Ascending aorta (tissue), 2 donors: Measurements from ENCODE around the gene NACC2. TPM values are rescaled to one million over a fixed set of nuclear protein-coding genes. Genes with fewer than 3 reads are reported as not detected.

Experiments used
- DNase-seq, 2 donors: peaks; one replicate each; pipeline ENCODE4 v3.0.0-alpha.2; 2019; ENCODE audit warnings: low spot score in 2 of 2
- H3K27ac ChIP-seq, 2 donors: fragments of 200-600 bp; sonication (generic); one replicate each; pipeline ENCODE4 v1.5.1; 2016 to 2017; ENCODE audit warnings: mild to moderate bottlenecking in 1 of 2
- H3K27me3 ChIP-seq: fragments of 200-600 bp; sonication (generic); one replicate; pipeline ENCODE4 v1.5.1; 2017
- H3K36me3 ChIP-seq, 2 donors: fragments of 200-600 bp; sonication (generic); one replicate each; pipeline ENCODE4 v1.5.1; 2016
- H3K4me1 ChIP-seq, 2 donors: fragments of 200-600 bp; sonication (generic); one replicate each; pipeline ENCODE4 v1.5.1; 2016 to 2017; ENCODE audit warnings: mild to moderate bottlenecking in 1 of 2
- H3K4me3 ChIP-seq, 2 donors: fragments of 200-600 bp; sonication (generic); one replicate each; pipeline ENCODE4 v1.5.1; 2016 to 2017; ENCODE audit warnings: mild to moderate bottlenecking in 1 of 2
- H3K9me3 ChIP-seq, 2 donors: fragments of 200-600 bp; sonication (generic); one replicate each; pipeline ENCODE4 v1.5.1; 2016
- CTCF ChIP-seq, 3 experiments: fragments of 200-600 bp in 2 of 3; fragments of 450-650 bp in 1 of 3; sonication (generic) in 2 of 3; IDR thresholded peaks; one replicate each; pipeline ENCODE4 v1.5.1; 2016 to 2019; ENCODE audit warnings: antibody characterized with exemption in 3 of 3, mild to moderate bottlenecking in 1 of 3, moderate library complexity in 1 of 3
- intact Hi-C: fragments of 100-400 bp; cut with DNase I; formaldehyde crosslinking; loops from one replicate; pipeline ENCODE4 v1.15.1; 2023
- total RNA-seq: library from RNA; depleted of rRNA; stranded (reverse); fragments of >200 nt; gene quantifications from one replicate; pipeline ENCODE4 v1.1.0, GENCODE V29; 2016

The NACC2 gene
- total RNA-seq, 1 donor from 2014 or later, result 72.2 TPM

- H3K4me3 ChIP-seq, result no peak overlapping the region
- no peak overlapping the region for H3K27ac ChIP-seq
- TF ChIP-seq CTCF (IDR thresholded peaks at IDR 0.05), result no peak
- intact Hi-C loops, result no loop called here
- peaks cover 18% of the 10 kb centered on the region for H3K27me3 ChIP-seq
- DNase-seq, result no peak
- H3K4me1 ChIP-seq, result peaks cover 4% of the 10 kb centered on the region in 2 donors
- no peaks in the 10 kb centered on the region for H3K9me3 ChIP-seq
- H3K36me3 ChIP-seq, result no peaks in the 10 kb centered on the region
Measured at GRCh38 chr9:136136127-136136925, 41.2 kb upstream of the NACC2 start.

GRCh38 chr9:136135326-136136126 lies 40.4 kb upstream of the NACC2 start:
- intact Hi-C loops, result no loop called here
- H3K27me3 ChIP-seq, result peaks cover 18% of the 10 kb centered on the region

GRCh38 chr9:136133959-136134484 lies 38.9 kb upstream of the NACC2 start:
- Histone ChIP-seq H3K9me3 (no peaks in the 10 kb centered on the region), H3K4me1 (peaks cover 4% of the 10 kb centered on the region in 2 donors), H3K36me3 (no peaks in the 10 kb centered on the region), H3K27ac (no peak overlapping the region), H3K4me3 (peak overlapping the region in 1 of 2 donors; percentile 50), H3K27me3 (peaks cover 18% of the 10 kb centered on the region)
- TF ChIP-seq CTCF (IDR thresholded peaks at IDR 0.05), result no peak
- DNase-seq, result no peak
- intact Hi-C loops, result no loop called here

More at GRCh38 chr9:136135326-136136126, 40.4 kb upstream of the NACC2 start:
- Histone ChIP-seq H3K4me1 (peaks cover 4% of the 10 kb centered on the region in 2 donors), H3K36me3 (no peaks in the 10 kb centered on the region), H3K4me3 (no peak overlapping the region), H3K27ac (no peak overlapping the region), H3K9me3 (no peaks in the 10 kb centered on the region)
- DNase-seq, result no peak
- TF ChIP-seq CTCF (IDR thresholded peaks at IDR 0.05), result no peak

GRCh38 chr9:136133191-136133958 lies 38.3 kb upstream of the NACC2 start:
- no peak for DNase-seq
- Histone ChIP-seq H3K27me3 (peaks cover 18% of the 10 kb centered on the region), H3K4me3 (peak overlapping the region; percentile 50 to 54), H3K27ac (no peak overlapping the region), H3K4me1 (peaks cover 4% of the 10 kb centered on the region in 2 donors), H3K36me3 (no peaks in the 10 kb centered on the region), H3K9me3 (no peaks in the 10 kb centered on the region)
- intact Hi-C loops, result no loop called here
- peak; percentile 11 to 28 (median 21) for TF ChIP-seq CTCF (IDR thresholded peaks at IDR 0.05)

- Histone ChIP-seq H3K27ac (no peak overlapping the region), H3K4me3 (peak overlapping the region; percentile 50 to 54), H3K36me3 (no peaks in the 10 kb centered on the region), H3K9me3 (no peaks in the 10 kb centered on the region), H3K27me3 (peaks cover 18% of the 10 kb centered on the region), H3K4me1 (peaks cover 4% of the 10 kb centered on the region in 2 donors)
- DNase-seq, result no peak
- intact Hi-C loops, result no loop called here
- no peak for TF ChIP-seq CTCF (IDR thresholded peaks at IDR 0.05)
Measured at GRCh38 chr9:136132512-136133050, 37.5 kb upstream of the NACC2 start.
